Cardiac muscle cell (in vitro differentiated cells and primary cell): Measurements from ENCODE around the gene ABHD14A. TPM values are rescaled to one million over a fixed set of nuclear protein-coding genes. Genes with fewer than 3 reads are reported as not detected.

Experiments
- DNase-seq, 2 donors: peaks; one replicate each; pipeline versions ENCODE4 v3.0.0 to v3.0.0-alpha.2; 2010 to 2017; ENCODE audit warnings: low read depth in 1 of 2, low spot score in 1 of 2
- H3K27ac ChIP-seq: fragments of 200-600 bp; sonication (generic); 2 replicates; pipeline ENCODE4 v1.5.1; 2016
- H3K27me3 ChIP-seq: fragments of 200-600 bp; sonication (generic); 2 replicates; pipeline ENCODE4 v1.6.0; 2016; ENCODE audit warnings: control low read depth
- H3K36me3 ChIP-seq: fragments of 200-600 bp; sonication (generic); 2 replicates; pipeline ENCODE4 v1.5.1; 2016; ENCODE audit warnings: control low read depth
- H3K4me1 ChIP-seq: fragments of 200-600 bp; sonication (generic); 2 replicates; pipeline ENCODE4 v1.8.1; 2017; ENCODE audit warnings: low read depth, mild to moderate bottlenecking, mixed run types
- H3K4me3 ChIP-seq: fragments of 200-600 bp; sonication (generic); 2 replicates; pipeline ENCODE4 v1.5.1; 2016; ENCODE audit warnings: mild to moderate bottlenecking
- H3K9me3 ChIP-seq: fragments of 200-600 bp; sonication (generic); 2 replicates; pipeline ENCODE4 v1.5.1; 2017; ENCODE audit warnings: low read depth, mild to moderate bottlenecking, control low read depth
- CTCF ChIP-seq: IDR thresholded peaks from 2 replicates; pipeline ENCODE4 v1.5.1; 2012; ENCODE audit warnings: low read depth, mild to moderate bottlenecking, low read length
- polyA plus RNA-seq: library from polyadenylated mRNA; unstranded; fragments of >200 nt; fragmentation: Nextera tagmentation; extraction: Ambion mirVana; gene quantifications from 2 replicates; pipeline ENCODE4 v1.2.1, GENCODE V29; 2016
- total RNA-seq: library from RNA; depleted of rRNA; stranded (reverse); fragments of >200 nt; gene quantifications from 2 replicates; pipeline ENCODE4 v1.2.3, GENCODE V29; 2016

ABHD14A gene
- total and polyA plus RNA-seq, 2 experiments from 2014 or later = 56.5 to 104 TPM

DNA sequence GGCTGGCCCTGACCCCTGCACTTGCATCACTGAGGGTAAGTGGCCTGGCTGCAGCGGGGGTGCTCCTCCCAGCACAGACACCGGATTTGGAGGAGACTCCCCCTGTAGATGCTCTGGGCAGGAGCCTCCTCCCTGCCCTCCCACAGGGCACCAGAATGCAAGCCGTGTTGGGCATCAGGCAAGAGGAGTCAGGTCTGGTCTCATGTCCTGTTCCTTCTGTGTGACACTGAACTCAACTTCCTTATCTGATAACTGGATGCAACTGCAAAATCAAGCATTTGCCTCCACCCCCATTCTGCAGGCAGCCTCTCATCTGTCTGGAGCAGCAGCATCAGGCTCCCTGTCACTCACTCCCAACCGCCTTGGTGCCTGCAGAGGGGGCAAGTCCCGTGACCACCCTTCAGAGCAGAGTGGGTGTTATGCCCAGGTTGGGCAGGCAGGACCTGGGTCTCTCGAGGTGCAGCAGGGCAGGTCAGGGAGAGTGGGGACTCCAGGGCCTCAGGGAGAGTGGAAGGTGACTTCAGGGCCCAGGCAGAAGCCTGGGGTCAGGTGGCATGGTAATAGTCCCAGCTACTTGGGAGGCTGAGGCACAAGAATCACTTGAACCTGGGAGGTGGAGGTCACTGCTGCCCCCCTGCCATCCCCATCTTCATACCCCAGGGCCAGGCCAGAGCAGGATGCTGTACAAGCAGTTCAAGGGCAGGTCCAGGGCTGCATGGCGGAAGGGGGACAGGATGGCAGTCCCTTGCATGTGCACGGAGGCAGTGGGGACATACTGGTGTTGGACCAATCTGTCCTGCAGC is 31.4 kb downstream of the ABHD14A start:
- H3K4me3 ChIP-seq = no peak overlapping the region
- no peak for TF ChIP-seq CTCF
- peak overlapping the region; percentile 91 for H3K27ac ChIP-seq
- DNase-seq = no peak
- no peaks in the 10 kb centered on the region for H3K27me3 ChIP-seq
- no peaks in the 10 kb centered on the region for H3K9me3 ChIP-seq
- H3K4me1 ChIP-seq = peaks cover 35% of the 10 kb centered on the region
- no peaks in the 10 kb centered on the region for H3K36me3 ChIP-seq

GRCh38 chr3:52006820-52007133 is 31.9 kb downstream of the ABHD14A start:
- no peaks in the 10 kb centered on the region for H3K36me3 ChIP-seq
- H3K9me3 ChIP-seq = no peaks in the 10 kb centered on the region
- no peak overlapping the region for H3K4me3 ChIP-seq
- H3K4me1 ChIP-seq = peaks cover 35% of the 10 kb centered on the region
- TF ChIP-seq CTCF = no peak
- H3K27me3 ChIP-seq = no peaks in the 10 kb centered on the region
- no peak for DNase-seq
- H3K27ac ChIP-seq = peak overlapping the region; percentile 91

- peak overlapping the region; percentile 91 for H3K27ac ChIP-seq
- no peaks in the 10 kb centered on the region for H3K36me3 ChIP-seq
- no peaks in the 10 kb centered on the region for H3K27me3 ChIP-seq
- no peaks in the 10 kb centered on the region for H3K9me3 ChIP-seq
- DNase-seq = no peak
- peaks cover 35% of the 10 kb centered on the region for H3K4me1 ChIP-seq
- no peak overlapping the region for H3K4me3 ChIP-seq
- TF ChIP-seq CTCF = no peak
Observed at GRCh38 chr3:52007291-52007690, 32.4 kb downstream of the ABHD14A start.

GRCh38 chr3:52010431-52010830 is 35.6 kb downstream of the ABHD14A start:
- Histone ChIP-seq H3K9me3 (no peaks in the 10 kb centered on the region), H3K36me3 (no peaks in the 10 kb centered on the region), H3K4me1 (peaks cover 38% of the 10 kb centered on the region), H3K27ac (no peak overlapping the region), H3K4me3 (no peak overlapping the region), H3K27me3 (no peaks in the 10 kb centered on the region)
- DNase-seq = no peak
- TF ChIP-seq CTCF = no peak

- Histone ChIP-seq H3K4me1 (peaks cover 39% of the 10 kb centered on the region), H3K36me3 (no peaks in the 10 kb centered on the region), H3K27me3 (no peaks in the 10 kb centered on the region), H3K9me3 (no peaks in the 10 kb centered on the region), H3K4me3 (no peak overlapping the region), H3K27ac (no peak overlapping the region)
- no peak for TF ChIP-seq CTCF
- DNase-seq = no peak
Observed at GRCh38 chr3:52012699-52013098, 37.8 kb downstream of the ABHD14A start.
